Measurements from ENCODE around the gene KLHL7.

- no peak for TF ChIP-seq CTBP1 (IDR thresholded peaks at IDR 0.05; ENCODE audit: borderline replicate concordance)
- TF ChIP-seq ELF4 (IDR thresholded peaks at IDR 0.05): no peak
- TF ChIP-seq FOXA1 (IDR thresholded peaks at IDR 0.05): no peak
- no peak for TF ChIP-seq LEF1 (IDR thresholded peaks at IDR 0.05; ENCODE audit: borderline replicate concordance)
- no peak for TF ChIP-seq ARNT (IDR thresholded peaks at IDR 0.05)
- TF ChIP-seq SP1 (IDR thresholded peaks at IDR 0.05): no peak
These were observed 9.3 kb downstream of the KLHL7 start for GRCh38 chr7:23114896-23115295.
